AG04450 (cell line): ENCODE data around the gene ARMC5. TPM values are rescaled to one million over a fixed set of nuclear protein-coding genes. Genes with fewer than 3 reads are reported as not detected.
"Not testable (repeated sequence)": the region's sequence is repeated elsewhere in the genome, so short reads cannot be mapped to it uniquely, and the experiment has no call there.

Experiments
- CTCF ChIA-PET: fragments of 300-600, 350-600 bp; formaldehyde crosslinking; extraction: SDS; loops from one replicate; lab custom pipeline; 2022; ENCODE audit warnings: antibody characterized with exemption, inconsistent platforms; lab: Charles Lee
- POLR2A ChIA-PET: fragments of 350-600 bp; formaldehyde crosslinking; extraction: SDS; loops from one replicate; lab custom pipeline; 2021; ENCODE audit warnings: antibody characterized with exemption, inconsistent platforms; lab: Yijun Ruan, JAX
- DNase-seq: peaks from one replicate; pipeline ENCODE4 v3.0.0-alpha.2; 2011; ENCODE audit warnings: low read depth, low spot score
- H3K27ac ChIP-seq: one replicate; pipeline ENCODE4 v1.5.1; 2012; ENCODE audit warnings: low read depth, low read length, control low read depth
- H3K27me3 ChIP-seq: one replicate; pipeline ENCODE4 v1.6.0; 2012; ENCODE audit warnings: low read length; ENCODE audit not compliant: control insufficient read depth, insufficient read depth
- H3K4me3 ChIP-seq: 2 replicates; pipeline ENCODE4 v1.5.1; 2011; ENCODE audit warnings: mild to moderate bottlenecking, low read depth, low read length, control low read depth
- H3K9me3 ChIP-seq: 2 replicates; pipeline ENCODE4 v1.5.1; 2012; ENCODE audit warnings: low read length; ENCODE audit not compliant: control insufficient read depth, insufficient read depth
- CTCF ChIP-seq: IDR thresholded peaks from 2 replicates; pipeline ENCODE4 v1.5.1; 2011; ENCODE audit warnings: low read depth, low read length, control low read depth, inconsistent platforms
- polyA plus RNA-seq: library from polyadenylated mRNA; depleted of rRNA; stranded (reverse); fragments of >200 nt; gene quantifications from 2 replicates; pipeline ENCODE4 v1.2.3, GENCODE V29; 2011

ARMC5 gene
- polyA plus RNA-seq, 1 experiment, result 2.9 TPM

GRCh38 chr16:31440516-31441184 lies 18.7 kb upstream of the ARMC5 start:
- Histone ChIP-seq H3K4me3 (no peak overlapping the region), H3K9me3 (peaks cover 3% of the 10 kb centered on the region; the same call in 1 of the 2 replicates), H3K27me3 (peaks cover 2% of the 10 kb centered on the region), H3K27ac (no peak overlapping the region)
- CTCF ChIA-PET, result interaction anchor here (0.9 to 1.4 kb wide), 5 partner anchors 11 to 428 kb away, joined by 3 to 4 read pairs (median 3); no protein-coding TSS in a partner anchor
- POLR2A ChIA-PET, result interaction anchor here (0.6 to 1.2 kb wide), 3 partner anchors 22 to 261 kb away, joined by 3 to 7 read pairs (median 5); partner anchors contain the start of gene FUS
- no peak for DNase-seq
- TF ChIP-seq CTCF, result no peak

- POLR2A ChIA-PET, result interaction anchor here (0.6 to 1.3 kb wide), 11 partner anchors 9 to 488 kb away, joined by 3 to 14 read pairs (median 3); partner anchors contain the start of genes FUS and PYCARD
Observed at GRCh38 chr16:31441956-31442355, 17.3 kb upstream of the ARMC5 start.

GRCh38 chr16:31445931-31446330 lies 13.4 kb upstream of the ARMC5 start:
- ChIA-PET POLR2A (interaction anchor here (0.7 kb wide), 2 partner anchors 303 to 460 kb away, joined by 5 to 6 read pairs; no protein-coding TSS in a partner anchor), CTCF (interaction anchor here (0.7 kb wide), 1 partner anchor 430 kb away, joined by 8 read pairs; no protein-coding TSS in a partner anchor)
- not testable (repeated sequence) for H3K9me3 ChIP-seq

More at GRCh38 chr16:31441956-31442355, 17.3 kb upstream of the ARMC5 start:
- peaks cover 3% of the 10 kb centered on the region; the same call in 1 of the 2 replicates for H3K9me3 ChIP-seq
- DNase-seq, result no peak
- H3K27ac ChIP-seq, result no peak overlapping the region
- TF ChIP-seq CTCF, result no peak
- H3K4me3 ChIP-seq, result peak overlapping the region; percentile 77
- CTCF ChIA-PET, result interaction anchor here (0.6 to 4.2 kb wide), 10 partner anchors 10 to 458 kb away, joined by 3 to 33 read pairs (median 4); partner anchors contain the start of genes ARMC5 and HSD3B7
- H3K27me3 ChIP-seq, result no peaks in the 10 kb centered on the region

GRCh38 chr16:31451201-31451600 lies 8.1 kb upstream of the ARMC5 start:
- H3K9me3 ChIP-seq, result no peaks in the 10 kb centered on the region
- no peaks in the 10 kb centered on the region for H3K27me3 ChIP-seq
- no peak overlapping the region for H3K27ac ChIP-seq
- ChIA-PET CTCF (interaction anchor here (0.6 to 2.5 kb wide), 12 partner anchors 8 to 466 kb away, joined by 3 to 25 read pairs (median 4); partner anchors contain the start of genes HSD3B7, ZNF267 and ZNF843), POLR2A (interaction anchor here (0.9 to 3.9 kb wide), 3 partner anchors 9 to 271 kb away, joined by 3 to 22 read pairs (median 3); partner anchors contain the start of genes FUS and ZNF843)
- no peak overlapping the region for H3K4me3 ChIP-seq
- TF ChIP-seq CTCF, result no peak
- DNase-seq, result no peak

More at GRCh38 chr16:31445931-31446330, 13.4 kb upstream of the ARMC5 start:
- H3K27me3 ChIP-seq, DNase-seq, H3K27ac ChIP-seq, H3K4me3 ChIP-seq: not testable (repeated sequence)

GRCh38 chr16:31451681-31452351 lies 7.5 kb upstream of the ARMC5 start:
- POLR2A ChIA-PET, result interaction anchor here (0.6 to 3.9 kb wide), 5 partner anchors 9 to 506 kb away, joined by 3 to 22 read pairs (median 3); partner anchors contain the start of genes FUS and ZNF843

More at GRCh38 chr16:31451681-31452351, 7.5 kb upstream of the ARMC5 start:
- Histone ChIP-seq H3K27me3 (no peaks in the 10 kb centered on the region), H3K4me3 (no peak overlapping the region), H3K9me3 (no peaks in the 10 kb centered on the region), H3K27ac (peak overlapping the region; percentile 96)
- CTCF ChIA-PET, result interaction anchor here (0.6 to 2.5 kb wide), 18 partner anchors 8 to 700 kb away, joined by 3 to 25 read pairs (median 4); partner anchors contain the start of genes HSD3B7, ZNF267 and ZNF843
- TF ChIP-seq CTCF, result peak; percentile 86
- peak; percentile 63 for DNase-seq
